Heart left ventricle (tissue), 13 donors: ENCODE results near the gene CEBPA.

Experiments
- CTCF ChIP-seq, 12 donors: fragments of 200-600 bp; sonication (generic) in 4 of 12; IDR thresholded peaks; one replicate each; pipeline versions ENCODE4 v1.5.0 to v1.8.0; 2018 to 2022; ENCODE audit warnings: antibody characterized with exemption in 12 of 12, mild to moderate bottlenecking in 5 of 12
- POLR2A ChIP-seq, 2 donors: fragments of 450-650 bp; IDR thresholded peaks; one replicate each; pipeline ENCODE4 v1.6.1; 2017; ENCODE audit warnings: antibody characterized with exemption in 2 of 2, mild to moderate bottlenecking in 2 of 2, moderate library complexity in 2 of 2
- donor health status: ischemic (EF 13 %, LVEDD 7.1; RV severe dilation, severe dysfunction).
- donor health status: DM: no; HTN: yes; CAD: no.
- donor health status: DM: no; HTN: no; CAD: no.
- donor health status: ischemic (EF 25% LVEDD 6.9; RV normal size, moderate dysfunction).
- donor health status: ischemic (EF 25% LVEDD 5.7; RV mildly dilated, moderate dysfunction).
- donor health status: ischemic (EF 35%, LVEDD 5.7; RV mildly dilated, moderate dysfunction).
- donor health status: nonischemic (EF 11% LVEDD 7.7; RV severe dilation, severe dysfunction).
- donor health status: DM: yes; HTN: yes; CAD: no.
- donor health status: PGD.
- donor health status: ischemic (EF 29% LVEDD 5.4; RV normal size, mild dysfunction).
- donor health status: nonischemic (EF 23%, LVEDD 6.1; RV moderate dilation, normal function).

DNA sequence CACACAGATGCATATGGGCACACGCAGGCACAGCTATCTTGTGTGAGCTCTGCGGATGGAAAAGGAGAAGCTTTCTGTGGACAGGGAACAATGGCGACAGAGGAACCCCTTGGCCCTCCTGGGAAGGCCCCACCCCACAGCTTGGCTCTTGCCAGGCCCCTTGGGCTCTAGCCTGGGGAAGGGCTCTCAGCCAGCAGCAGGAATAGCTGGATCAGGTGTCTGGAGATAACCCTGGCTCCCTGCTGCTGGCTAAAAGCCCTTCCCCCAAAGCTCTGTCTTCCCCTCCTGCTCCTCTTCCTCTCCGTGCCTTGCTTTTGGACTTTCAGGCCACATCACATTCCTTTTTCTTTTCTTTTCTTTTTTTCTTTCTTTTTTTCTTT is 24.3 kb downstream of the CEBPA start:
- TF ChIP-seq POLR2A (IDR thresholded peaks at IDR 0.05) (no peak), CTCF (IDR thresholded peaks at IDR 0.05) (no peak)
